K562 (cell line): ENCODE measurements around the gene AP3S2. TPM values are rescaled to one million over a fixed set of nuclear protein-coding genes. Genes with fewer than 3 reads are reported as not detected.

Source experiments
- ATAC-seq: fragments of 200-7000 bp; cut with Tn5 transposase; 3 replicates; pipeline ENCODE4 v1.9.1; 2020; ENCODE audit warnings: moderate library complexity
- BruUV-seq: library from RNA; stranded (reverse); fragments of 400-500 nt; replicated peaks from 2 replicates; lab custom pipeline; 2021; lab: Mats Ljungman, UMichigan
- CTCF ChIA-PET: fragments of 300-600 bp; formaldehyde crosslinking; extraction: SDS; loops from one replicate; lab custom pipeline; 2021; ENCODE audit warnings: low intra/inter-chr PET ratio; lab: Yijun Ruan, JAX
- POLR2A ChIA-PET: fragments of 300-600, 350-650 bp; sonication (Branson Sonifier 250); formaldehyde crosslinking; extraction: SDS; loops from one replicate; lab custom pipeline; 2021; ENCODE audit warnings: antibody characterized with exemption, inconsistent platforms; lab: Yijun Ruan, JAX
- DNase-seq, 4 experiments: peaks; one replicate each; pipeline versions ENCODE4 v3.0.0 to v3.0.0-alpha.2; 2011 to 2018; ENCODE audit warnings: low spot score in 3 of 4, mixed read lengths in 3 of 4; ENCODE audit errors: extremely low read depth in 1 of 4
- FAIRE-seq: peaks from 2 replicates; lab custom pipeline; 2011; peaks lifted over from hg19 to GRCh38; lab: Jason Lieb, UNC
- H2AFZ ChIP-seq: 2 replicates; pipeline ENCODE4 v1.6.0; 2011; ENCODE audit warnings: low read depth, low read length, control low read depth, inconsistent platforms
- H3K27ac ChIP-seq: fragments of 200-600 bp; 3 replicates; pipeline ENCODE4 v1.8.0; 2011; ENCODE audit warnings: low read depth, mild to moderate bottlenecking, control low read depth, inconsistent platforms, low read length, moderate library complexity, mixed read lengths; ENCODE audit errors: extremely low read depth
- H3K27me3 ChIP-seq, 2 experiments: fragments of 300-600 bp in 1 of 2; 2 replicates in 1 of 2; 3 replicates in 1 of 2; pipeline versions ENCODE4 v1.6.0 to v1.8.0; 2011; ENCODE audit warnings: inconsistent platforms in 2 of 2, low read length in 2 of 2, mild to moderate bottlenecking in 1 of 2, mixed read lengths in 1 of 2, moderate library complexity in 1 of 2; ENCODE audit not compliant: control insufficient read depth in 2 of 2, insufficient read depth in 2 of 2
- H3K36me3 ChIP-seq: fragments of 300-600 bp; 3 replicates; pipeline ENCODE4 v1.8.0; 2011; ENCODE audit warnings: mild to moderate bottlenecking, low read length, inconsistent platforms; ENCODE audit not compliant: control insufficient read depth, insufficient read depth
- H3K4me1 ChIP-seq, 2 experiments: fragments of 200-600 bp in 1 of 2; replicated peaks in 1 of 2; 2 replicates in 1 of 2; 3 replicates in 1 of 2; pipeline versions ENCODE4 v1.5.1 to v1.8.0; 2011; ENCODE audit warnings: inconsistent platforms in 2 of 2, low read length in 2 of 2, mild to moderate bottlenecking in 1 of 2, mixed read lengths in 1 of 2, moderate library complexity in 1 of 2; ENCODE audit not compliant: control insufficient read depth in 2 of 2, insufficient read depth in 2 of 2
- H3K4me2 ChIP-seq: 2 replicates; pipeline ENCODE4 v1.6.1; 2011; ENCODE audit warnings: low read length, control low read depth, inconsistent platforms, mixed read lengths; ENCODE audit not compliant: insufficient read depth
- H3K4me3 ChIP-seq: fragments of 200-600 bp; sonication (generic), shearing (Covaris generic); 2 replicates; pipeline ENCODE4 v1.5.1; 2016; ENCODE audit warnings: control low read depth, inconsistent platforms
- H3K79me2 ChIP-seq: fragments of 200-600 bp; 3 replicates; pipeline ENCODE4 v1.8.0; 2011; ENCODE audit warnings: low read length, inconsistent platforms; ENCODE audit not compliant: control insufficient read depth, insufficient read depth
- H3K9ac ChIP-seq, 2 experiments: 2 replicates each; pipeline versions ENCODE4 v1.6.0 to v1.6.1; 2011; ENCODE audit warnings: low read depth in 2 of 2, low read length in 2 of 2, control low read depth in 1 of 2, inconsistent platforms in 1 of 2, mild to moderate bottlenecking in 1 of 2, mixed read lengths in 1 of 2; ENCODE audit not compliant: insufficient read depth in 1 of 2
- H3K9me1 ChIP-seq: one replicate; pipeline ENCODE4 v1.6.0; 2011; ENCODE audit warnings: inconsistent platforms, mild to moderate bottlenecking, low read length, moderate library complexity; ENCODE audit not compliant: control insufficient read depth, insufficient read depth
- H3K9me3 ChIP-seq: replicated peaks from 2 replicates; pipeline ENCODE4 v1.5.1; 2011; ENCODE audit warnings: low read depth, low read length, inconsistent platforms; ENCODE audit not compliant: control insufficient read depth, insufficient read depth
- H4K20me1 ChIP-seq: replicated peaks from 2 replicates; pipeline ENCODE4 v1.6.1; 2011; ENCODE audit warnings: low read length, inconsistent platforms, mixed read lengths; ENCODE audit not compliant: control insufficient read depth, insufficient read depth
- KLF16 ChIP-seq: IDR thresholded peaks from 2 replicates; pipeline ENCODE4 v1.6.1; 2016; ENCODE audit warnings: antibody characterized with exemption
- PRDM10 ChIP-seq: fragments of 450-650 bp; IDR thresholded peaks from 2 replicates; pipeline ENCODE4 v1.6.1; 2018; ENCODE audit not compliant: partially characterized antibody
- TCF3 ChIP-seq: sonication (generic); formaldehyde crosslinking; IDR thresholded peaks from 2 replicates; pipeline ENCODE4 v1.4.0; 2020; ENCODE audit warnings: mild to moderate bottlenecking, missing genetic modification reagents
- TSC22D4 ChIP-seq: fragments of 450-650 bp; IDR thresholded peaks from 2 replicates; pipeline ENCODE4 v1.6.1; 2016; ENCODE audit warnings: missing genetic modification characterization, missing biosample characterization, control low read depth
- ZNF280A ChIP-seq: fragments of 450-650 bp; IDR thresholded peaks from 2 replicates; pipeline ENCODE4 v1.6.1; 2018; ENCODE audit warnings: mild to moderate bottlenecking, low read depth; ENCODE audit not compliant: partially characterized antibody
- ZNF592 ChIP-seq: fragments of 450-650 bp; IDR thresholded peaks from 2 replicates; pipeline ENCODE4 v1.6.1; 2017; ENCODE audit warnings: antibody characterized with exemption, mild to moderate bottlenecking
- WGBS: fragments of 100-300 bp; shearing (Covaris generic); methylation state at CpG from one replicate; pipeline ENCODE4 v1.1.6; 2016; ENCODE audit warnings: low coverage, mixed read lengths; ENCODE audit not compliant: insufficient coverage; ENCODE audit errors: missing lambda C conversion rate; 5-methylcytosine and 5-hydroxymethylcytosine counted together
- in situ Hi-C: fragments of 300-500 bp; cut with MboI; formaldehyde crosslinking; loops from 4 replicates; pipeline ENCODE4 v1.15.0; 2018; ENCODE audit warnings: inconsistent platforms, mixed read lengths
- intact Hi-C: fragments of 100-400 bp; cut with micrococcal nuclease; formaldehyde crosslinking; loops from 2 replicates; pipeline ENCODE4 v1.14.2; 2022
- polyA plus RNA-seq, 8 experiments: library from polyadenylated mRNA; depleted of rRNA in 4 of 8; stranded (reverse) in 5 of 8; unstranded in 3 of 8; fragments of >200 nt; fragmentation: Nextera tagmentation in 2 of 8; fragmentation: Illumina TruSeq in 1 of 8; extraction: Ambion mirVana in 2 of 8; extraction: Trizol in 1 of 8; gene quantifications; 2 replicates each; pipeline versions ENCODE4 v1.2.1 to v1.2.3, GENCODE V29; 2011 to 2014; ENCODE audit warnings: inconsistent platforms in 1 of 8, missing spikeins in 1 of 8
- total RNA-seq, 7 experiments: library from RNA; depleted of rRNA in 6 of 7; stranded (reverse); fragments of >200 nt in 6 of 7; fragmentation: Illumina TruSeq in 2 of 7; extraction: Trizol in 2 of 7; gene quantifications; 2 replicates each; pipeline versions ENCODE4 v1.2.1 to v1.2.3, GENCODE V29; 2011 to 2021; ENCODE audit warnings: low replicate concordance in 1 of 7

The AP3S2 gene
- total and polyA plus RNA-seq, 9 of the 15 experiments (the other 6 are each of a cell fraction or from before 2014, with no cell fraction given): 16.4 to 54.1 (median 37.4) TPM

- in situ Hi-C loops (no loop called here), intact Hi-C loops (no loop called here)
- Histone ChIP-seq H3K9me1 (no peaks in the 10 kb centered on the region), H3K9ac (no peak overlapping the region), H3K4me2 (no peak overlapping the region), H3K9me3 (no peaks in the 10 kb centered on the region), H3K79me2 (no peaks in the 10 kb centered on the region), H3K4me1 (peaks cover 0 to 52% of the 10 kb centered on the region in 2 experiments; a peak in 2 of 5 replicates), H3K36me3 (no peaks in the 10 kb centered on the region), H3K27ac (no peak overlapping the region), H2AFZ (no peak overlapping the region), H3K27me3 (no peaks in the 10 kb centered on the region), H4K20me1 (no peaks in the 10 kb centered on the region), H3K4me3 (no peak overlapping the region)
- DNase-seq (no peak), FAIRE-seq (no peak), ATAC-seq (no peak)
- WGBS: 60% methylated on average over 6 of the region's 6 CpGs
- no TSS peak for BruUV-seq
- CTCF ChIA-PET: no interaction called here
- POLR2A ChIA-PET: interaction anchor here (0.6 to 1.0 kb wide), 2 partner anchors 23 to 739 kb away, joined by 3 to 4 read pairs; no protein-coding TSS in a partner anchor
- TF ChIP-seq TSC22D4 (tag): no peak
- no peak for TF ChIP-seq ZNF280A
- no peak for TF ChIP-seq KLF16
- no peak for TF ChIP-seq TCF3
- TF ChIP-seq PRDM10: peak; percentile 12
- no peak for TF ChIP-seq ZNF592
Measured at GRCh38 chr15:89807689-89808088, 86.1 kb downstream of the AP3S2 start.
